Measurements from ENCODE around the gene LTBP1. TPM values are rescaled to one million over a fixed set of nuclear protein-coding genes. Genes with fewer than 3 reads are reported as not detected.

LTBP1 gene
- total and polyA plus RNA-seq, 2 experiments from 2014 or later: 35.6 to 68.9 TPM

GRCh38 chr2:33292063-33292462 lies 345.3 kb downstream of the LTBP1 start:
- H3K27me3 ChIP-seq: no peaks in the 10 kb centered on the region
- DNase-seq (ENCODE audit: low spot score): no peak
- H3K79me2 ChIP-seq: no peaks in the 10 kb centered on the region
- no peak overlapping the region for H2AFZ ChIP-seq
- WGBS (ENCODE audit: low lambda C conversion rate, missing lambda C conversion rate): 77% methylated on average over 2 of the region's 2 CpGs
- H3K4me1 ChIP-seq (ENCODE audit: insufficient read depth): peaks cover 20% of the 10 kb centered on the region
- no peaks in the 10 kb centered on the region for H3K9me3 ChIP-seq (ENCODE audit: low read depth)
- no peaks in the 10 kb centered on the region for H3K36me3 ChIP-seq (replicated peaks; ENCODE audit: insufficient read depth, low read depth)
- no peaks in the 10 kb centered on the region for H4K20me1 ChIP-seq (ENCODE audit: insufficient read depth, poor library complexity, severe bottlenecking)
- TF ChIP-seq EZH2 (IDR thresholded peaks at IDR 0.05; ENCODE audit: borderline replicate concordance) (no peak), CTCF (IDR thresholded peaks at IDR 0.05; ENCODE audit: poor library complexity) (no peak), EZH2phosphoT487 (IDR thresholded peaks at IDR 0.05; ENCODE audit: low read depth, severe bottlenecking, unreplicated experiment) (no peak)
- H3K9me2 ChIP-seq (replicated peaks; ENCODE audit: insufficient read depth): no peaks in the 10 kb centered on the region
- no peak overlapping the region for H3K4me3 ChIP-seq
- peak overlapping the region; percentile 61 for H3K4me2 ChIP-seq
- H3K27ac ChIP-seq: peak overlapping the region; percentile 19

- 87% methylated on average over 11 of the region's 11 CpGs for WGBS (ENCODE audit: low lambda C conversion rate, missing lambda C conversion rate)
- no peaks in the 10 kb centered on the region for H4K20me1 ChIP-seq (ENCODE audit: insufficient read depth, poor library complexity, severe bottlenecking)
- DNase-seq (ENCODE audit: low spot score): no peak
- TF ChIP-seq EZH2 (IDR thresholded peaks at IDR 0.05; ENCODE audit: borderline replicate concordance) (no peak), CTCF (IDR thresholded peaks at IDR 0.05; ENCODE audit: poor library complexity) (no peak), EZH2phosphoT487 (IDR thresholded peaks at IDR 0.05; ENCODE audit: low read depth, severe bottlenecking, unreplicated experiment) (no peak)
- H3K9me2 ChIP-seq (replicated peaks; ENCODE audit: insufficient read depth): no peaks in the 10 kb centered on the region
- H3K27me3 ChIP-seq: no peaks in the 10 kb centered on the region
- peaks cover 20% of the 10 kb centered on the region for H3K4me1 ChIP-seq (ENCODE audit: insufficient read depth)
- H2AFZ ChIP-seq: no peak overlapping the region
- no peak overlapping the region for H3K27ac ChIP-seq
- no peaks in the 10 kb centered on the region for H3K79me2 ChIP-seq
- no peak overlapping the region for H3K4me3 ChIP-seq
- H3K36me3 ChIP-seq (replicated peaks; ENCODE audit: insufficient read depth, low read depth): no peaks in the 10 kb centered on the region
- H3K9me3 ChIP-seq (ENCODE audit: low read depth): no peaks in the 10 kb centered on the region
- H3K4me2 ChIP-seq: no peak overlapping the region
These were observed 346.3 kb downstream of the LTBP1 start for GRCh38 chr2:33292981-33293595.

DNA sequence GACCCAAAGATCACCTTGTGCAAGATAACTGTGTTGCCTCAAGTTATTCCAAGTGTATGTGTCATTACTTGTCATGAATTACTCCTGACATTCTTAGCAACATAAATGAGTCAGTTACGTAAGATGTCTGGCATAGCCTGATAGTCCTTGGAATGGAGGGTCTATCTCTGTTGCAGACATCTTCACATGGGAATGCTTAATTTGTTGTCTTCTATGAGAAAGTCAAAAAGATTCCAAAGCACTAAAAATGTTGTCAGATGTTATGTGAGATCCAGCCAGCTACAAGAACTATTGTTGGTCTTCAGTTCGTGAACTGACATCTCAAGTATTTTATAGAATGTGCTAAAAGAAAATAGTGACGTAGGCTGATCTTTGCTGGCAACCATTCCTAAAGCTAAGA lies 351.5 kb downstream of the LTBP1 start:
- Histone ChIP-seq H4K20me1 (ENCODE audit: insufficient read depth, poor library complexity, severe bottlenecking) (no peaks in the 10 kb centered on the region), H3K9me3 (ENCODE audit: low read depth) (no peaks in the 10 kb centered on the region), H3K4me2 (no peak overlapping the region), H2AFZ (no peak overlapping the region), H3K4me3 (no peak overlapping the region), H3K9me2 (replicated peaks; ENCODE audit: insufficient read depth) (no peaks in the 10 kb centered on the region), H3K79me2 (no peaks in the 10 kb centered on the region), H3K27me3 (no peaks in the 10 kb centered on the region), H3K4me1 (ENCODE audit: insufficient read depth) (no peaks in the 10 kb centered on the region), H3K36me3 (replicated peaks; ENCODE audit: insufficient read depth, low read depth) (no peaks in the 10 kb centered on the region), H3K27ac (no peak overlapping the region)
- no peak for DNase-seq (ENCODE audit: low spot score)
- WGBS (ENCODE audit: low lambda C conversion rate, missing lambda C conversion rate): 84% methylated on average over 3 of the region's 3 CpGs
- TF ChIP-seq EZH2phosphoT487 (IDR thresholded peaks at IDR 0.05; ENCODE audit: low read depth, severe bottlenecking, unreplicated experiment) (no peak), EZH2 (IDR thresholded peaks at IDR 0.05; ENCODE audit: borderline replicate concordance) (no peak), CTCF (IDR thresholded peaks at IDR 0.05; ENCODE audit: poor library complexity) (no peak)

Measured in hepatocyte (in vitro differentiated cells).